Glutamatergic neuron (in vitro differentiated cells): Measurements from ENCODE around the gene BSND. TPM values are rescaled to one million over a fixed set of nuclear protein-coding genes. Genes with fewer than 3 reads are reported as not detected.

ENCODE experiments used
- DNase-seq: peaks from one replicate; pipeline ENCODE4 v3.0.0; 2022
- H3K27ac Mint-ChIP-seq: one replicate; pipeline ENCODE4 v1.8.0; 2020; ENCODE audit warnings: mild to moderate bottlenecking, mixed read lengths, inconsistent platforms; ENCODE audit not compliant: unreplicated experiment
- H3K27me3 Mint-ChIP-seq: one replicate; pipeline ENCODE4 v1.8.0; 2020; ENCODE audit warnings: mild to moderate bottlenecking, moderate library complexity, mixed read lengths, inconsistent platforms; ENCODE audit not compliant: unreplicated experiment
- H3K36me3 Mint-ChIP-seq: one replicate; pipeline ENCODE4 v1.8.0; 2020; ENCODE audit warnings: mild to moderate bottlenecking, mixed read lengths, inconsistent platforms; ENCODE audit not compliant: unreplicated experiment
- H3K4me1 Mint-ChIP-seq: one replicate; pipeline ENCODE4 v1.8.0; 2020; ENCODE audit warnings: mild to moderate bottlenecking, low read depth, mixed read lengths, inconsistent platforms; ENCODE audit not compliant: unreplicated experiment
- H3K4me3 Mint-ChIP-seq: one replicate; pipeline ENCODE4 v1.8.0; 2020; ENCODE audit warnings: mild to moderate bottlenecking, mixed read lengths, inconsistent platforms; ENCODE audit not compliant: unreplicated experiment
- H3K9me3 Mint-ChIP-seq: one replicate; pipeline ENCODE4 v1.8.0; 2020; ENCODE audit warnings: mild to moderate bottlenecking, moderate library complexity, mixed read lengths, inconsistent platforms; ENCODE audit not compliant: unreplicated experiment
- CTCF ChIP-seq: fragments of 200-600 bp; sonication (generic); IDR thresholded peaks from one replicate; pipeline ENCODE4 v1.5.0; 2021; ENCODE audit not compliant: partially characterized antibody, unreplicated experiment
- total RNA-seq: library from RNA; stranded (reverse); fragmentation: NEBNext Ultra II Directional; extraction: Animal tissue kit (Norgen Biotek cat#: 25700); gene quantifications from one replicate; pipeline ENCODE4 v1.2.1, GENCODE V29; 2021; ENCODE audit not compliant: unreplicated experiment

The BSND gene
- total RNA-seq, 1 donor from 2014 or later = not detected

- Mint-ChIP-seq H3K9me3 (no peaks in the 10 kb centered on the region), H3K36me3 (no peaks in the 10 kb centered on the region), H3K27ac (no peak overlapping the region), H3K4me3 (peak overlapping the region; percentile 77), H3K4me1 (peaks cover 20% of the 10 kb centered on the region), H3K27me3 (peaks cover 8% of the 10 kb centered on the region)
- no peak for DNase-seq
- no peak for TF ChIP-seq CTCF
These were observed 40.2 kb downstream of the BSND start for GRCh38 chr1:55038974-55039341.

- Mint-ChIP-seq H3K27ac (no peak within 1 kb of the TSS), H3K4me3 (peak within 1 kb of the TSS; percentile 82), H3K4me1 (peaks cover 20% of the 10 kb centered on the region), H3K27me3 (peaks cover 8% of the 10 kb centered on the region), H3K36me3 (no peaks in the 10 kb centered on the region), H3K9me3 (no peaks in the 10 kb centered on the region)
- TF ChIP-seq CTCF = no peak
- DNase-seq = peak; percentile 77
These were observed 40.8 kb downstream of the BSND start, which contains the start of gene PCSK9 for GRCh38 chr1:55039342-55040082. Gene PCSK9 (plus strand): TSS chr1:55039548. CDS start chr1:55039838, 290 bp downstream.

- TF ChIP-seq CTCF = no peak
- Mint-ChIP-seq H3K27ac (no peak overlapping the region), H3K4me1 (peaks cover 22% of the 10 kb centered on the region), H3K36me3 (no peaks in the 10 kb centered on the region), H3K4me3 (peak overlapping the region; percentile 82), H3K27me3 (peaks cover 11% of the 10 kb centered on the region), H3K9me3 (no peaks in the 10 kb centered on the region)
- no peak for DNase-seq
These were observed 41.6 kb downstream of the BSND start for GRCh38 chr1:55040083-55040932.

GRCh38 chr1:55040933-55041494, 42.3 kb downstream of the BSND start:
- Mint-ChIP-seq H3K4me1 (peaks cover 22% of the 10 kb centered on the region), H3K27ac (no peak overlapping the region), H3K36me3 (no peaks in the 10 kb centered on the region), H3K9me3 (no peaks in the 10 kb centered on the region), H3K27me3 (peaks cover 11% of the 10 kb centered on the region), H3K4me3 (peak overlapping the region; percentile 41)
- DNase-seq = no peak
- no peak for TF ChIP-seq CTCF

GRCh38 chr1:55041613-55042012, 42.9 kb downstream of the BSND start:
- peaks cover 22% of the 10 kb centered on the region for H3K4me1 Mint-ChIP-seq

More at GRCh38 chr1:55041613-55042012, 42.9 kb downstream of the BSND start:
- TF ChIP-seq CTCF = no peak
- H3K27me3 Mint-ChIP-seq = peaks cover 11% of the 10 kb centered on the region
- H3K9me3 Mint-ChIP-seq = no peaks in the 10 kb centered on the region
- DNase-seq = no peak
- H3K36me3 Mint-ChIP-seq = no peaks in the 10 kb centered on the region
- H3K27ac Mint-ChIP-seq = no peak overlapping the region
- H3K4me3 Mint-ChIP-seq = no peak overlapping the region
